ENCODE results near the gene ZFYVE28.

ZFYVE28 gene

GRCh38 chr4:2365054-2365912 is 53.2 kb downstream of the ZFYVE28 start:
- CTCF ChIA-PET = no interaction called here
- no peak for DNase-seq (ENCODE audit: extremely low spot score)
- POLR2A ChIA-PET = no interaction called here
- TF ChIP-seq CTCF (IDR thresholded peaks at IDR 0.05; ENCODE audit: control extremely low read depth, extremely low read depth, low read depth, missing control alignments) = no peak

GRCh38 chr4:2364654-2365053 is 53.8 kb downstream of the ZFYVE28 start:
- no peak for TF ChIP-seq CTCF (IDR thresholded peaks at IDR 0.05; ENCODE audit: control extremely low read depth, extremely low read depth, low read depth, missing control alignments)
- DNase-seq (ENCODE audit: extremely low spot score) = no peak
- CTCF ChIA-PET = no interaction called here
- POLR2A ChIA-PET = no interaction called here

- CTCF ChIA-PET = interaction anchor here (1.2 kb wide), 1 partner anchor 144 kb away, joined by 3 read pairs; no protein-coding TSS in a partner anchor
- no peak for DNase-seq (ENCODE audit: extremely low spot score)
- no peak for TF ChIP-seq CTCF (IDR thresholded peaks at IDR 0.05; ENCODE audit: control extremely low read depth, extremely low read depth, low read depth, missing control alignments)
- POLR2A ChIA-PET = no interaction called here
Observed at GRCh38 chr4:2363951-2364653, 54.3 kb downstream of the ZFYVE28 start.

- ChIA-PET POLR2A (no interaction called here), CTCF (interaction anchor here (1.2 kb wide), 1 partner anchor 143 kb away, joined by 3 read pairs; no protein-coding TSS in a partner anchor)
- no peak for TF ChIP-seq CTCF (IDR thresholded peaks at IDR 0.05; ENCODE audit: control extremely low read depth, extremely low read depth, low read depth, missing control alignments)
- no peak for DNase-seq (ENCODE audit: extremely low spot score)
Observed at GRCh38 chr4:2363056-2363721, 55.3 kb downstream of the ZFYVE28 start.

- DNase-seq (ENCODE audit: extremely low spot score) = no peak
- ChIA-PET POLR2A (no interaction called here), CTCF (interaction anchor here (1.2 kb wide), 1 partner anchor 142 kb away, joined by 3 read pairs; no protein-coding TSS in a partner anchor)
- no peak for TF ChIP-seq CTCF (IDR thresholded peaks at IDR 0.05; ENCODE audit: control extremely low read depth, extremely low read depth, low read depth, missing control alignments)
Observed at GRCh38 chr4:2362266-2363055, 56.0 kb downstream of the ZFYVE28 start.
